Progenitor cell of endocrine pancreas (in vitro differentiated cells): ENCODE measurements around the gene GABRR3. TPM values are rescaled to one million over a fixed set of nuclear protein-coding genes. Genes with fewer than 3 reads are reported as not detected.

Experiments used
- DNase-seq: peaks from one replicate; pipeline ENCODE4 v3.0.0; 2021; ENCODE audit warnings: low spot score; ENCODE audit not compliant: unreplicated experiment
- H3K27ac Mint-ChIP-seq: 2 replicates; pipeline ENCODE4 v1.8.0; 2021; ENCODE audit warnings: mild to moderate bottlenecking, moderate library complexity, mixed read lengths
- H3K27me3 Mint-ChIP-seq: 2 replicates; pipeline ENCODE4 v1.8.0; 2021; ENCODE audit warnings: mixed read lengths
- H3K36me3 Mint-ChIP-seq: 2 replicates; pipeline ENCODE4 v1.8.0; 2022; ENCODE audit warnings: mixed read lengths; ENCODE audit not compliant: insufficient read depth
- H3K4me1 Mint-ChIP-seq: 2 replicates; pipeline ENCODE4 v1.8.0; 2021; ENCODE audit warnings: low read depth, mixed read lengths
- H3K4me3 Mint-ChIP-seq: 2 replicates; pipeline ENCODE4 v1.8.0; 2021; ENCODE audit warnings: low read depth, mild to moderate bottlenecking, moderate library complexity, mixed read lengths
- H3K9me3 Mint-ChIP-seq: 2 replicates; pipeline ENCODE4 v1.8.0; 2021; ENCODE audit warnings: low read depth, mixed read lengths
- CTCF ChIP-seq: fragments of 200-600 bp; sonication (generic); IDR thresholded peaks from one replicate; pipeline ENCODE4 v1.5.0; 2021; ENCODE audit warnings: antibody characterized with exemption, mild to moderate bottlenecking; ENCODE audit not compliant: unreplicated experiment
- total RNA-seq: library from RNA; stranded (reverse); gene quantifications from 2 replicates; pipeline ENCODE4 v1.2.1, GENCODE V29; 2021

The GABRR3 gene
- total RNA-seq, 1 donor from 2014 or later = not detected

GRCh38 chr3:98032904-98033303 is 2.2 kb downstream of the GABRR3 start:
- Mint-ChIP-seq H3K9me3 (no peaks in the 10 kb centered on the region), H3K36me3 (no peaks in the 10 kb centered on the region), H3K27me3 (peaks cover 9% of the 10 kb centered on the region), H3K27ac (no peak overlapping the region), H3K4me3 (no peak overlapping the region), H3K4me1 (peaks cover 1% of the 10 kb centered on the region)
- no peak for TF ChIP-seq CTCF
- DNase-seq = no peak

GRCh38 chr3:98032265-98032664 is 2.9 kb downstream of the GABRR3 start:
- TF ChIP-seq CTCF = no peak
- peaks cover 1% of the 10 kb centered on the region for H3K4me1 Mint-ChIP-seq
- no peaks in the 10 kb centered on the region for H3K36me3 Mint-ChIP-seq
- no peaks in the 10 kb centered on the region for H3K9me3 Mint-ChIP-seq
- no peak for DNase-seq
- H3K27ac Mint-ChIP-seq = no peak overlapping the region
- no peak overlapping the region for H3K4me3 Mint-ChIP-seq
- peaks cover 3% of the 10 kb centered on the region for H3K27me3 Mint-ChIP-seq

GRCh38 chr3:98029083-98029482 is 6.0 kb downstream of the GABRR3 start:
- TF ChIP-seq CTCF = no peak
- no peak overlapping the region for H3K4me3 Mint-ChIP-seq
- no peaks in the 10 kb centered on the region for H3K9me3 Mint-ChIP-seq
- no peak for DNase-seq
- H3K27me3 Mint-ChIP-seq = peaks cover 6% of the 10 kb centered on the region
- H3K36me3 Mint-ChIP-seq = no peaks in the 10 kb centered on the region
- H3K27ac Mint-ChIP-seq = no peak overlapping the region
- H3K4me1 Mint-ChIP-seq = no peaks in the 10 kb centered on the region

GRCh38 chr3:98027085-98027446 is 8.0 kb downstream of the GABRR3 start:
- Mint-ChIP-seq H3K4me3 (no peak overlapping the region), H3K27me3 (peaks cover 14% of the 10 kb centered on the region), H3K36me3 (no peaks in the 10 kb centered on the region), H3K27ac (no peak overlapping the region), H3K9me3 (no peaks in the 10 kb centered on the region), H3K4me1 (peaks cover 1% of the 10 kb centered on the region)
- no peak for TF ChIP-seq CTCF
- no peak for DNase-seq

GRCh38 chr3:98026425-98027084 is 8.6 kb downstream of the GABRR3 start:
- no peaks in the 10 kb centered on the region for H3K36me3 Mint-ChIP-seq
- peaks cover 15% of the 10 kb centered on the region for H3K27me3 Mint-ChIP-seq
- no peaks in the 10 kb centered on the region for H3K9me3 Mint-ChIP-seq
- H3K4me1 Mint-ChIP-seq = peaks cover 1% of the 10 kb centered on the region
- no peak overlapping the region for H3K27ac Mint-ChIP-seq
- DNase-seq = no peak
- no peak overlapping the region for H3K4me3 Mint-ChIP-seq
- TF ChIP-seq CTCF = no peak
